Measurements from ENCODE around the gene ARVCF.

The ARVCF gene

GRCh38 chr22:20011123-20011992 is 5.3 kb downstream of the ARVCF start:
- TF ChIP-seq REST (IDR thresholded peaks at IDR 0.05; ENCODE audit: insufficient read depth in 1 of 2, low read depth in 2 of 2, low read length in 2 of 2), result no peak
- no peak for TF ChIP-seq SIN3A (IDR thresholded peaks at IDR 0.05; ENCODE audit: borderline replicate concordance, insufficient read depth, low read length)
- no peak for TF ChIP-seq TAF1 (IDR thresholded peaks at IDR 0.05; ENCODE audit: borderline replicate concordance, insufficient read depth, low read length)
- no peak for TF ChIP-seq FOXP2 (optimal IDR thresholded peaks at IDR 0.05; ENCODE audit: borderline replicate concordance, extremely low read depth, extremely low read length, insufficient read depth)

- TF ChIP-seq REST (IDR thresholded peaks at IDR 0.05; ENCODE audit: insufficient read depth in 1 of 2, low read depth in 2 of 2, low read length in 2 of 2), result no peak
- TF ChIP-seq TAF1 (IDR thresholded peaks at IDR 0.05; ENCODE audit: borderline replicate concordance, insufficient read depth, low read length), result no peak
- TF ChIP-seq SIN3A (IDR thresholded peaks at IDR 0.05; ENCODE audit: borderline replicate concordance, insufficient read depth, low read length), result no peak
- TF ChIP-seq FOXP2 (optimal IDR thresholded peaks at IDR 0.05; ENCODE audit: borderline replicate concordance, extremely low read depth, extremely low read length, insufficient read depth), result no peak
- no peak for TF ChIP-seq POLR2AphosphoS5 (IDR thresholded peaks at IDR 0.05; ENCODE audit: low read depth, low read length)
Measured at GRCh38 chr22:20010307-20011122, 6.1 kb downstream of the ARVCF start.

GRCh38 chr22:20009582-20010306 is 6.9 kb downstream of the ARVCF start:
- TF ChIP-seq POLR2AphosphoS5 (IDR thresholded peaks at IDR 0.05; ENCODE audit: low read depth, low read length) (no peak), FOXP2 (optimal IDR thresholded peaks at IDR 0.05; ENCODE audit: borderline replicate concordance, extremely low read depth, extremely low read length, insufficient read depth) (no peak)

- TF ChIP-seq POLR2AphosphoS5 (IDR thresholded peaks at IDR 0.05; ENCODE audit: low read depth, low read length) (no peak), FOXP2 (optimal IDR thresholded peaks at IDR 0.05; ENCODE audit: borderline replicate concordance, extremely low read depth, extremely low read length, insufficient read depth) (no peak), SIN3A (IDR thresholded peaks at IDR 0.05; ENCODE audit: borderline replicate concordance, insufficient read depth, low read length) (no peak), REST (IDR thresholded peaks at IDR 0.05; ENCODE audit: insufficient read depth in 1 of 2, low read depth in 2 of 2, low read length in 2 of 2) (no peak), TAF1 (IDR thresholded peaks at IDR 0.05; ENCODE audit: borderline replicate concordance, insufficient read depth, low read length) (no peak)
Measured at GRCh38 chr22:20009018-20009491, 7.6 kb downstream of the ARVCF start.

Data from PFSK-1 (cell line).